K562 (cell line): ENCODE data around the gene GABRB2. TPM values are rescaled to one million over a fixed set of nuclear protein-coding genes. Genes with fewer than 3 reads are reported as not detected.

Source experiments
- ATAC-seq: fragments of 200-7000 bp; cut with Tn5 transposase; 3 replicates; pipeline ENCODE4 v1.9.1; 2020; ENCODE audit warnings: moderate library complexity
- BruUV-seq: library from RNA; stranded (reverse); fragments of 400-500 nt; replicated peaks from 2 replicates; lab custom pipeline; 2021; lab: Mats Ljungman, UMichigan
- CTCF ChIA-PET: fragments of 300-600 bp; formaldehyde crosslinking; extraction: SDS; loops from one replicate; lab custom pipeline; 2021; ENCODE audit warnings: low intra/inter-chr PET ratio; lab: Yijun Ruan, JAX
- POLR2A ChIA-PET: fragments of 300-600, 350-650 bp; sonication (Branson Sonifier 250); formaldehyde crosslinking; extraction: SDS; loops from one replicate; lab custom pipeline; 2021; ENCODE audit warnings: antibody characterized with exemption, inconsistent platforms; lab: Yijun Ruan, JAX
- DNase-seq, 4 experiments: peaks; one replicate each; pipeline versions ENCODE4 v3.0.0 to v3.0.0-alpha.2; 2011 to 2018; ENCODE audit warnings: low spot score in 3 of 4, mixed read lengths in 3 of 4; ENCODE audit errors: extremely low read depth in 1 of 4
- FAIRE-seq: peaks from 2 replicates; lab custom pipeline; 2011; peaks lifted over from hg19 to GRCh38; lab: Jason Lieb, UNC
- H2AFZ ChIP-seq: 2 replicates; pipeline ENCODE4 v1.6.0; 2011; ENCODE audit warnings: low read depth, low read length, control low read depth, inconsistent platforms
- H3K27ac ChIP-seq: fragments of 200-600 bp; 3 replicates; pipeline ENCODE4 v1.8.0; 2011; ENCODE audit warnings: low read depth, mild to moderate bottlenecking, control low read depth, inconsistent platforms, low read length, moderate library complexity, mixed read lengths; ENCODE audit errors: extremely low read depth
- H3K27me3 ChIP-seq, 2 experiments: fragments of 300-600 bp in 1 of 2; 2 replicates in 1 of 2; 3 replicates in 1 of 2; pipeline versions ENCODE4 v1.6.0 to v1.8.0; 2011; ENCODE audit warnings: inconsistent platforms in 2 of 2, low read length in 2 of 2, mild to moderate bottlenecking in 1 of 2, mixed read lengths in 1 of 2, moderate library complexity in 1 of 2; ENCODE audit not compliant: control insufficient read depth in 2 of 2, insufficient read depth in 2 of 2
- H3K36me3 ChIP-seq: fragments of 300-600 bp; 3 replicates; pipeline ENCODE4 v1.8.0; 2011; ENCODE audit warnings: mild to moderate bottlenecking, low read length, inconsistent platforms; ENCODE audit not compliant: control insufficient read depth, insufficient read depth
- H3K4me1 ChIP-seq, 2 experiments: fragments of 200-600 bp in 1 of 2; replicated peaks in 1 of 2; 2 replicates in 1 of 2; 3 replicates in 1 of 2; pipeline versions ENCODE4 v1.5.1 to v1.8.0; 2011; ENCODE audit warnings: inconsistent platforms in 2 of 2, low read length in 2 of 2, mild to moderate bottlenecking in 1 of 2, mixed read lengths in 1 of 2, moderate library complexity in 1 of 2; ENCODE audit not compliant: control insufficient read depth in 2 of 2, insufficient read depth in 2 of 2
- H3K4me2 ChIP-seq: 2 replicates; pipeline ENCODE4 v1.6.1; 2011; ENCODE audit warnings: low read length, control low read depth, inconsistent platforms, mixed read lengths; ENCODE audit not compliant: insufficient read depth
- H3K4me3 ChIP-seq: fragments of 200-600 bp; sonication (generic), shearing (Covaris generic); 2 replicates; pipeline ENCODE4 v1.5.1; 2016; ENCODE audit warnings: control low read depth, inconsistent platforms
- H3K79me2 ChIP-seq: fragments of 200-600 bp; 3 replicates; pipeline ENCODE4 v1.8.0; 2011; ENCODE audit warnings: low read length, inconsistent platforms; ENCODE audit not compliant: control insufficient read depth, insufficient read depth
- H3K9ac ChIP-seq, 2 experiments: 2 replicates each; pipeline versions ENCODE4 v1.6.0 to v1.6.1; 2011; ENCODE audit warnings: low read depth in 2 of 2, low read length in 2 of 2, control low read depth in 1 of 2, inconsistent platforms in 1 of 2, mild to moderate bottlenecking in 1 of 2, mixed read lengths in 1 of 2; ENCODE audit not compliant: insufficient read depth in 1 of 2
- H3K9me1 ChIP-seq: one replicate; pipeline ENCODE4 v1.6.0; 2011; ENCODE audit warnings: inconsistent platforms, mild to moderate bottlenecking, low read length, moderate library complexity; ENCODE audit not compliant: control insufficient read depth, insufficient read depth
- H3K9me3 ChIP-seq: replicated peaks from 2 replicates; pipeline ENCODE4 v1.5.1; 2011; ENCODE audit warnings: low read depth, low read length, inconsistent platforms; ENCODE audit not compliant: control insufficient read depth, insufficient read depth
- H4K20me1 ChIP-seq: replicated peaks from 2 replicates; pipeline ENCODE4 v1.6.1; 2011; ENCODE audit warnings: low read length, inconsistent platforms, mixed read lengths; ENCODE audit not compliant: control insufficient read depth, insufficient read depth
- ATF1 ChIP-seq, 2 experiments: fragments of 450-650 bp in 1 of 2; IDR thresholded peaks; 2 replicates each; pipeline ENCODE4 v1.6.1; 2016; ENCODE audit warnings: missing compliant biosample characterization in 1 of 2, missing genetic modification characterization in 1 of 2
- BMI1 ChIP-seq: fragments of 150-350 bp; IDR thresholded peaks from 2 replicates; pipeline ENCODE4 v1.6.1; 2014; ENCODE audit warnings: low read length
- C11orf30 ChIP-seq: fragments of 450-650 bp; IDR thresholded peaks from 2 replicates; pipeline ENCODE4 v1.6.1; 2016; ENCODE audit warnings: low read depth, mild to moderate bottlenecking
- CBFA2T2 ChIP-seq: fragments of 450-650 bp; conservative IDR thresholded peaks from 2 replicates; pipeline ENCODE4 v1.6.1; 2017; ENCODE audit warnings: mild to moderate bottlenecking
- CBX5 ChIP-seq: IDR thresholded peaks from 2 replicates; pipeline ENCODE4 v1.6.1; 2014; ENCODE audit warnings: low read depth, borderline replicate concordance
- DDX20 ChIP-seq: fragments of 450-650 bp; IDR thresholded peaks from 2 replicates; pipeline ENCODE4 v1.6.1; 2016; ENCODE audit warnings: missing genetic modification characterization, low read depth, mild to moderate bottlenecking, missing compliant biosample characterization, moderate library complexity
- EWSR1 ChIP-seq: fragments of 450-650 bp; IDR thresholded peaks from 2 replicates; pipeline ENCODE4 v1.6.1; 2018; ENCODE audit warnings: borderline replicate concordance, mild to moderate bottlenecking, low read depth, moderate library complexity; ENCODE audit not compliant: partially characterized antibody
- KAT7 ChIP-seq: sonication (generic); formaldehyde crosslinking; IDR thresholded peaks from 2 replicates; pipeline ENCODE4 v1.8.0; 2022; ENCODE audit warnings: missing genetic modification reagents, mild to moderate bottlenecking, borderline replicate concordance
- KHSRP ChIP-seq: fragments of 450-650 bp; IDR thresholded peaks from 2 replicates; pipeline ENCODE4 v1.6.1; 2017
- LEF1 ChIP-seq: fragments of 450-650 bp; IDR thresholded peaks from 2 replicates; pipeline ENCODE4 v1.6.1; 2016; ENCODE audit warnings: mild to moderate bottlenecking
- NFE2L1 ChIP-seq: fragments of 450-650 bp; IDR thresholded peaks from 2 replicates; pipeline ENCODE4 v1.6.1; 2016; ENCODE audit warnings: missing genetic modification characterization, low read depth, mild to moderate bottlenecking, missing compliant biosample characterization, moderate library complexity, borderline replicate concordance
- POU5F1 ChIP-seq: fragments of 150-350 bp; IDR thresholded peaks from 2 replicates; pipeline ENCODE4 v1.6.1; 2014; ENCODE audit warnings: borderline replicate concordance, low read length, low read depth, mild to moderate bottlenecking; ENCODE audit not compliant: partially characterized antibody
- SMARCC2 ChIP-seq: fragments of 450-650 bp; IDR thresholded peaks from 2 replicates; pipeline ENCODE4 v1.6.1; 2017; ENCODE audit warnings: antibody characterized with exemption, moderate library complexity, mild to moderate bottlenecking, low read depth
- TBP ChIP-seq: optimal IDR thresholded peaks from 2 replicates; pipeline ENCODE3; 2011; ENCODE audit warnings: low read depth, low read length, improper control_type of control experiment
- ZBTB26 ChIP-seq: fragments of 450-650 bp; formaldehyde crosslinking; IDR thresholded peaks from 2 replicates; pipeline ENCODE4 v1.4.0; 2022; ENCODE audit warnings: missing genetic modification characterization
- ZBTB7A ChIP-seq: IDR thresholded peaks from 2 replicates; pipeline ENCODE4 v1.6.1; 2011; ENCODE audit warnings: low read depth, mild to moderate bottlenecking, low read length, moderate library complexity, borderline replicate concordance; ENCODE audit not compliant: control insufficient read depth
- ZNF174 ChIP-seq: fragments of 250-450 bp; sonication (Bioruptor Pico); IDR thresholded peaks from 2 replicates; pipeline ENCODE4 v1.4.0; 2020; ENCODE audit warnings: mild to moderate bottlenecking
- in situ Hi-C: fragments of 300-500 bp; cut with MboI; formaldehyde crosslinking; loops from 4 replicates; pipeline ENCODE4 v1.15.0; 2018; ENCODE audit warnings: inconsistent platforms, mixed read lengths
- intact Hi-C: fragments of 100-400 bp; cut with micrococcal nuclease; formaldehyde crosslinking; loops from 2 replicates; pipeline ENCODE4 v1.14.2; 2022
- polyA plus RNA-seq, 8 experiments: library from polyadenylated mRNA; depleted of rRNA in 4 of 8; stranded (reverse) in 5 of 8; unstranded in 3 of 8; fragments of >200 nt; fragmentation: Nextera tagmentation in 2 of 8; fragmentation: Illumina TruSeq in 1 of 8; extraction: Ambion mirVana in 2 of 8; extraction: Trizol in 1 of 8; gene quantifications; 2 replicates each; pipeline versions ENCODE4 v1.2.1 to v1.2.3, GENCODE V29; 2011 to 2014; ENCODE audit warnings: inconsistent platforms in 1 of 8, missing spikeins in 1 of 8
- total RNA-seq, 7 experiments: library from RNA; depleted of rRNA in 6 of 7; stranded (reverse); fragments of >200 nt in 6 of 7; fragmentation: Illumina TruSeq in 2 of 7; extraction: Trizol in 2 of 7; gene quantifications; 2 replicates each; pipeline versions ENCODE4 v1.2.1 to v1.2.3, GENCODE V29; 2011 to 2021; ENCODE audit warnings: low replicate concordance in 1 of 7
- TF ChIP-seq, protein P1 (sequence below): fragments of 450-650 bp; conservative IDR thresholded peaks from 2 replicates; pipeline ENCODE4 v1.6.1; 2016; ENCODE audit warnings: missing genetic modification characterization, low read depth, mild to moderate bottlenecking, missing compliant biosample characterization, moderate library complexity
- TF ChIP-seq, protein P2 (sequence below): fragments of 150-350 bp; conservative IDR thresholded peaks from 2 replicates; pipeline ENCODE4 v1.6.1; 2014; ENCODE audit warnings: low read length

Gene GABRB2
- total and polyA plus RNA-seq, 9 of the 15 experiments (the other 6 are each of a cell fraction or from before 2014, with no cell fraction given): not detected

DNA sequence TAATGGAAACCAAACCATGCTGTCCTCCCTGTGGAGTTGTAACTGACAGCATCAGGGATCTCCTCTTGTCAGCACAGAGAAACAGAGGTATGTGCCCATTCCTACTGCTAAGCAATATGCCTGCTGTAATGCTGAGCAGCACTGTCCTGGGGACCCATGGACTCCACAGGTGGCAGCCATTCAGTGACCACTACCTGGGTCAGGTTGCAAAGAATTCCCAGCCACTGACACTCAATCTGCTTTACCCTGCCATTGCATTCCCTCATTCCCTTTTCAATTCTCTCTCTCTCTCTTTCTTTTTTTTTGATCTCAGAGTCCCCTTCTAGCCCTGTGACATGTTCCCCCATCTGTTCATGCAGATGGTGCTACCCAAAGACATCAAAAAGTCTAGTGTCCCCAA, 104.1 kb downstream of the GABRB2 start:
- Histone ChIP-seq H3K4me2 (no peak overlapping the region), H3K36me3 (no peaks in the 10 kb centered on the region), H3K4me3 (no peak overlapping the region), H3K9ac (no peak overlapping the region), H3K9me3 (no peaks in the 10 kb centered on the region; the same call in 1 of the 2 replicates), H2AFZ (no peak overlapping the region), H3K4me1 (no peaks in the 10 kb centered on the region), H3K27ac (no peak overlapping the region), H3K79me2 (no peaks in the 10 kb centered on the region), H3K27me3 (no peaks in the 10 kb centered on the region), H4K20me1 (no peaks in the 10 kb centered on the region), H3K9me1 (no peaks in the 10 kb centered on the region)
- POLR2A ChIA-PET: no interaction called here
- intact Hi-C loops: no loop called here
- in situ Hi-C loops: no loop called here
- DNase-seq (no peak), FAIRE-seq (no peak), ATAC-seq (no peak)
- CTCF ChIA-PET: no interaction called here
- TF ChIP-seq ZBTB7A (no peak), LEF1 (no peak), ZNF174 (CRISPR knock-in tag) (no peak), ATF1 (CRISPR knock-in tag; IDR thresholded peaks at IDR 0.05) (no peak), ATF1 (tag; IDR thresholded peaks at IDR 0.05) (no peak), CBX5 (no peak), ZBTB26 (CRISPR knock-in tag) (no peak), SMARCC2 (no peak), BMI1 (no peak), CBFA2T2 (no peak), POU5F1 (no peak), KAT7 (CRISPR knock-in tag) (no peak), DDX20 (tag) (no peak), NFE2L1 (no peak), C11orf30 (no peak), TBP (no peak), EWSR1 (no peak), KHSRP (no peak)
- TF ChIP-seq, protein P1, sequence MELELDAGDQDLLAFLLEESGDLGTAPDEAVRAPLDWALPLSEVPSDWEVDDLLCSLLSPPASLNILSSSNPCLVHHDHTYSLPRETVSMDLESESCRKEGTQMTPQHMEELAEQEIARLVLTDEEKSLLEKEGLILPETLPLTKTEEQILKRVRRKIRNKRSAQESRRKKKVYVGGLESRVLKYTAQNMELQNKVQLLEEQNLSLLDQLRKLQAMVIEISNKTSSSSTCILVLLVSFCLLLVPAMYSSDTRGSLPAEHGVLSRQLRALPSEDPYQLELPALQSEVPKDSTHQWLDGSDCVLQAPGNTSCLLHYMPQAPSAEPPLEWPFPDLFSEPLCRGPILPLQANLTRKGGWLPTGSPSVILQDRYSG (tag): no peak
- TF ChIP-seq, protein P2, sequence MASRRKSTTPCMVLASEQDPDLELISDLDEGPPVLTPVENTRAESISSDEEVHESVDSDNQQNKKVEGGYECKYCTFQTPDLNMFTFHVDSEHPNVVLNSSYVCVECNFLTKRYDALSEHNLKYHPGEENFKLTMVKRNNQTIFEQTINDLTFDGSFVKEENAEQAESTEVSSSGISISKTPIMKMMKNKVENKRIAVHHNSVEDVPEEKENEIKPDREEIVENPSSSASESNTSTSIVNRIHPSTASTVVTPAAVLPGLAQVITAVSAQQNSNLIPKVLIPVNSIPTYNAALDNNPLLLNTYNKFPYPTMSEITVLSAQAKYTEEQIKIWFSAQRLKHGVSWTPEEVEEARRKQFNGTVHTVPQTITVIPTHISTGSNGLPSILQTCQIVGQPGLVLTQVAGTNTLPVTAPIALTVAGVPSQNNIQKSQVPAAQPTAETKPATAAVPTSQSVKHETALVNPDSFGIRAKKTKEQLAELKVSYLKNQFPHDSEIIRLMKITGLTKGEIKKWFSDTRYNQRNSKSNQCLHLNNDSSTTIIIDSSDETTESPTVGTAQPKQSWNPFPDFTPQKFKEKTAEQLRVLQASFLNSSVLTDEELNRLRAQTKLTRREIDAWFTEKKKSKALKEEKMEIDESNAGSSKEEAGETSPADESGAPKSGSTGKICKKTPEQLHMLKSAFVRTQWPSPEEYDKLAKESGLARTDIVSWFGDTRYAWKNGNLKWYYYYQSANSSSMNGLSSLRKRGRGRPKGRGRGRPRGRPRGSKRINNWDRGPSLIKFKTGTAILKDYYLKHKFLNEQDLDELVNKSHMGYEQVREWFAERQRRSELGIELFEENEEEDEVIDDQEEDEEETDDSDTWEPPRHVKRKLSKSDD: no peak
- BruUV-seq: no TSS peak
